Left lung (tissue), 10 donors: ENCODE results near the gene RHBDL1. TPM values are rescaled to one million over a fixed set of nuclear protein-coding genes. Genes with fewer than 3 reads are reported as not detected.

Experiments used
- ATAC-seq: fragments of 200-7000 bp; cut with Tn5 transposase; one replicate; pipeline ENCODE4 v1.9.1; 2020; ENCODE audit warnings: moderate library complexity
- DNase-seq, 4 donors: peaks; one replicate each; pipeline ENCODE4 v3.0.0-alpha.2; 2013 to 2020
- H3K27ac ChIP-seq, 2 donors: fragments of 200-600 bp; sonication (generic) in 1 of 2; one replicate each; pipeline versions ENCODE4 v1.5.0 to v1.8.0; 2020 to 2021
- H3K27me3 ChIP-seq, 2 donors: fragments of 200-600 bp; sonication (generic) in 1 of 2; one replicate each; pipeline versions ENCODE4 v1.5.0 to v1.8.0; 2020 to 2021
- H3K36me3 ChIP-seq, 2 donors: fragments of 200-600 bp; sonication (generic) in 1 of 2; one replicate each; pipeline versions ENCODE4 v1.5.0 to v1.8.0; 2020 to 2021
- H3K4me1 ChIP-seq, 2 donors: fragments of 200-600 bp; one replicate each; pipeline ENCODE4 v1.8.0; 2021
- H3K4me3 ChIP-seq, 2 donors: fragments of 200-600 bp; sonication (generic) in 1 of 2; one replicate each; pipeline versions ENCODE4 v1.5.0 to v1.8.0; 2020 to 2021; ENCODE audit warnings: mild to moderate bottlenecking in 1 of 2
- H3K9me3 ChIP-seq, 2 donors: fragments of 200-600 bp; sonication (generic) in 1 of 2; one replicate each; pipeline versions ENCODE4 v1.5.0 to v1.8.0; 2020 to 2021
- intact Hi-C, 2 donors: fragments of 100-400 bp; cut with DNase I; formaldehyde crosslinking; loops; one replicate each; pipeline versions ENCODE4 v1.11.2 to v1.14.2; 2022
- polyA plus RNA-seq, 6 donors: library from polyadenylated mRNA; unstranded; fragments of 120-200 nt; gene quantifications; one replicate each; pipeline ENCODE4 v1.2.1, GENCODE V29; 2013; ENCODE audit not compliant: insufficient read length in 6 of 6
- total RNA-seq, 2 donors: library from RNA; stranded (reverse); fragmentation: NEBNext Ultra II Directional; extraction: Animal tissue kit (Norgen Biotek cat#: 25700); gene quantifications; one replicate each; pipeline ENCODE4 v1.2.1, GENCODE V29; 2021
- TF ChIP-seq, protein P1 (sequence below), 2 donors: fragments of 200-600 bp; sonication (generic) in 1 of 2; IDR thresholded peaks; one replicate each; pipeline versions ENCODE4 v1.5.0 to v1.8.0; 2021; ENCODE audit warnings: antibody characterized with exemption in 2 of 2
- donor health status: DM: no; HTN: yes; CAD: no.
- donor health status: DM: no; HTN: no; CAD: no.

The RHBDL1 gene
- total and polyA plus RNA-seq, 8 donors = 0.45 to 4.3 (median 0.81) TPM

DNA sequence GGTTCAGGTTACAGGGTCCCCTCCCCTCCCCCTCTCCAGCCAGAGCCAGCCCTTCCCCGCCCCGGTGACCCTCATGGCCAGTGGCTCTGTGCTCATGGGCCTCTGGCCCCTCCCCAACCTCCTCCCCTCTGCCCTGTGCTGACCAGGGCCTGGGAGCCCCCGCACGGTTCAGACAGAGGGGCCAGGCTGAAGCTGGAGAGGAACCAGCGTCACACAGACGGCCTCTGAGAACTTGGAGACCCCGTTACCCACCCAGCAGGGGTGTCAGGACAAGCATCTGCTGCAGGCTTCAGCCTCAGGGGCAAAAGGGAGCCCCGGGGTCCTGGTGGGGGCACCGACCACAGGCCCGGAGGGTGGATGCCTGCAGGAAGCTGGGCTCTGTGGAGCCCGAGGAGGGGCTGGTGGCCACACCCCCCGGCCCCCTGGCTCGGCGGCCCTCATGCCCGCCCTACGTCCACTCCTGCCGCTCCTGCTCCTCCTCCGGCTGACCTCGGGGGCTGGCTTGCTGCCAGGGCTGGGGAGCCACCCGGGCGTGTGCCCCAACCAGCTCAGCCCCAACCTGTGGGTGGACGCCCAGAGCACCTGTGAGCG lies 44.6 kb upstream of the RHBDL1 start, which contains the start of gene WFIKKN1:
Gene WFIKKN1, plus strand, starts transcription at position 171 of the 591 bp plus-strand sequence. Its CDS starts 269 bp downstream, at position 440.
- peak; percentile 36 for ATAC-seq
- no peaks in the 10 kb centered on the region for H3K9me3 ChIP-seq
- H3K27me3 ChIP-seq = peaks cover 0 to 6% of the 10 kb centered on the region in 2 donors
- H3K36me3 ChIP-seq = peaks cover 0 to 57% of the 10 kb centered on the region in 2 donors
- TF ChIP-seq, protein P1, sequence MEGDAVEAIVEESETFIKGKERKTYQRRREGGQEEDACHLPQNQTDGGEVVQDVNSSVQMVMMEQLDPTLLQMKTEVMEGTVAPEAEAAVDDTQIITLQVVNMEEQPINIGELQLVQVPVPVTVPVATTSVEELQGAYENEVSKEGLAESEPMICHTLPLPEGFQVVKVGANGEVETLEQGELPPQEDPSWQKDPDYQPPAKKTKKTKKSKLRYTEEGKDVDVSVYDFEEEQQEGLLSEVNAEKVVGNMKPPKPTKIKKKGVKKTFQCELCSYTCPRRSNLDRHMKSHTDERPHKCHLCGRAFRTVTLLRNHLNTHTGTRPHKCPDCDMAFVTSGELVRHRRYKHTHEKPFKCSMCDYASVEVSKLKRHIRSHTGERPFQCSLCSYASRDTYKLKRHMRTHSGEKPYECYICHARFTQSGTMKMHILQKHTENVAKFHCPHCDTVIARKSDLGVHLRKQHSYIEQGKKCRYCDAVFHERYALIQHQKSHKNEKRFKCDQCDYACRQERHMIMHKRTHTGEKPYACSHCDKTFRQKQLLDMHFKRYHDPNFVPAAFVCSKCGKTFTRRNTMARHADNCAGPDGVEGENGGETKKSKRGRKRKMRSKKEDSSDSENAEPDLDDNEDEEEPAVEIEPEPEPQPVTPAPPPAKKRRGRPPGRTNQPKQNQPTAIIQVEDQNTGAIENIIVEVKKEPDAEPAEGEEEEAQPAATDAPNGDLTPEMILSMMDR (IDR thresholded peaks at IDR 0.05) = no peak
- peak within 1 kb of the TSS in 1 of 2 donors; percentile 58 for H3K27ac ChIP-seq
- H3K4me3 ChIP-seq = no peak within 1 kb of the TSS
- peaks cover 15 to 52% of the 10 kb centered on the region in 2 donors for H3K4me1 ChIP-seq
- peak in 2 of 4 donors; percentile 55 to 88 for DNase-seq
- intact Hi-C loops = no loop called here

DNA sequence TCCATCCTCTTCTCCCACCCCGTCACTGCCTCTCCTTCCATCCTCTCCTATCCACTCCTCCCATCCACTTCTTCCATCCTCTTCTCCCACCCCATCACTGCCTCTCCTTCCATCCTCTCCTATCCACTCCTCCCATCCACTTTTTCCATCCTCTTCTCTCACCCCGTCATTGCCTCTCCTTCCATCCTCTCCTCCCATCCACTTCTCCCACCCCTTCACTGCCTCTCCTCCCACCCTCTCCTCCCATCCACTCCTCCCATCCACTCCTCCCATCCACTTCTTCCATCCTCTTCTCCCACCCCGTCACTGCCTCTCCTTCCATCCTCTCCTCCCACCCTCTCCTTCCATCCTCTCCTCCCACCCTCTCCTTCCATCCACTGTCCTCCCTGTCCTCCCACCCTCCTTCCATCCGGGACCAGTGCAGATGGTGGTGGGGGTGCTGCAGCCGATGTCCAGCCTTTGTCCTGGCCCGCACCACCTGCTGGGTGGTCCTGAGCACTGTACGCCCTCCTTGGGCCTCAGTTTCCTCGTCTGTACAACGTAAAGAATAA lies 43.6 kb upstream of the RHBDL1 start:
- no peak overlapping the region for H3K4me3 ChIP-seq
- H3K9me3 ChIP-seq = no peaks in the 10 kb centered on the region
- no peak for ATAC-seq
- intact Hi-C loops = no loop called here
- no peak overlapping the region for H3K27ac ChIP-seq
- peaks cover 15 to 52% of the 10 kb centered on the region in 2 donors for H3K4me1 ChIP-seq
- H3K27me3 ChIP-seq = peaks cover 0 to 6% of the 10 kb centered on the region in 2 donors
- DNase-seq = no peak
- TF ChIP-seq, protein P1 (IDR thresholded peaks at IDR 0.05) = no peak
- peaks cover 0 to 47% of the 10 kb centered on the region in 2 donors for H3K36me3 ChIP-seq

DNA sequence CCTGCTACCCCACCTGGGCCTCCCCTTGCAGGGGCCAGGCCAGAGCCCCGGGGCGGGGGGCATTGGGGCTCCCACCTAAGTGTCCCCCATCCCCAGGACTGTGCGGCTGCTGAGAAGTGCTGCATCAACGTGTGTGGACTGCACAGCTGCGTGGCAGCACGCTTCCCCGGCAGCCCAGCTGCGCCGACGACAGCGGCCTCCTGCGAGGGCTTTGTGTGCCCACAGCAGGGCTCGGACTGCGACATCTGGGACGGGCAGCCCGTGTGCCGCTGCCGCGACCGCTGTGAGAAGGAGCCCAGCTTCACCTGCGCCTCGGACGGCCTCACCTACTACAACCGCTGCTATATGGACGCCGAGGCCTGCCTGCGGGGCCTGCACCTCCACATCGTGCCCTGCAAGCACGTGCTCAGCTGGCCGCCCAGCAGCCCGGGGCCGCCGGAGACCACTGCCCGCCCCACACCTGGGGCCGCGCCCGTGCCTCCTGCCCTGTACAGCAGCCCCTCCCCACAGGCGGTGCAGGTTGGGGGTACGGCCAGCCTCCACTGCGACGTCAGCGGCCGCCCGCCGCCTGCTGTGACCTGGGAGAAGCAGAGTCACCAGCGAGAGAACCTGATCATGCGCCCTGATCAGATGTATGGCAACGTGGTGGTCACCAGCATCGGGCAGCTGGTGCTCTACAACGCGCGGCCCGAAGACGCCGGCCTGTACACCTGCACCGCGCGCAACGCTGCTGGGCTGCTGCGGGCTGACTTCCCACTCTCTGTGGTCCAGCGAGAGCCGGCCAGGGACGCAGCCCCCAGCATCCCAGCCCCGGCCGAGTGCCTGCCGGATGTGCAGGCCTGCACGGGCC lies 42.8 kb upstream of the RHBDL1 start:
- Histone ChIP-seq H3K36me3 (peaks cover 0 to 39% of the 10 kb centered on the region in 2 donors), H3K9me3 (no peaks in the 10 kb centered on the region), H3K27me3 (peaks cover 0 to 6% of the 10 kb centered on the region in 2 donors), H3K4me1 (peaks cover 12 to 58% of the 10 kb centered on the region in 2 donors), H3K27ac (no peak overlapping the region), H3K4me3 (no peak overlapping the region)
- DNase-seq (no peak), ATAC-seq (no peak)
- TF ChIP-seq, protein P1 (IDR thresholded peaks at IDR 0.05) = no peak
- intact Hi-C loops = no loop called here

DNA sequence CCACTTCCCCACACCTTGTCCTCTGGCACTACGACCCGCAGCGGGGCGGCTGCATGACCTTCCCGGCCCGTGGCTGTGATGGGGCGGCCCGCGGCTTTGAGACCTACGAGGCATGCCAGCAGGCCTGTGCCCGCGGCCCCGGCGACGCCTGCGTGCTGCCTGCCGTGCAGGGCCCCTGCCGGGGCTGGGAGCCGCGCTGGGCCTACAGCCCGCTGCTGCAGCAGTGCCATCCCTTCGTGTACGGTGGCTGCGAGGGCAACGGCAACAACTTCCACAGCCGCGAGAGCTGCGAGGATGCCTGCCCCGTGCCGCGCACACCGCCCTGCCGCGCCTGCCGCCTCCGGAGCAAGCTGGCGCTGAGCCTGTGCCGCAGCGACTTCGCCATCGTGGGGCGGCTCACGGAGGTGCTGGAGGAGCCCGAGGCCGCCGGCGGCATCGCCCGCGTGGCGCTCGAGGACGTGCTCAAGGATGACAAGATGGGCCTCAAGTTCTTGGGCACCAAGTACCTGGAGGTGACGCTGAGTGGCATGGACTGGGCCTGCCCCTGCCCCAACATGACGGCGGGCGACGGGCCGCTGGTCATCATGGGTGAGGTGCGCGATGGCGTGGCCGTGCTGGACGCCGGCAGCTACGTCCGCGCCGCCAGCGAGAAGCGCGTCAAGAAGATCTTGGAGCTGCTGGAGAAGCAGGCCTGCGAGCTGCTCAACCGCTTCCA lies 42.0 kb upstream of the RHBDL1 start:
- peaks cover 12 to 56% of the 10 kb centered on the region in 2 donors for H3K4me1 ChIP-seq
- no peaks in the 10 kb centered on the region for H3K9me3 ChIP-seq
- H3K27me3 ChIP-seq = peaks cover 0 to 6% of the 10 kb centered on the region in 2 donors
- TF ChIP-seq, protein P1 (IDR thresholded peaks at IDR 0.05) = no peak
- peaks cover 0 to 31% of the 10 kb centered on the region in 2 donors for H3K36me3 ChIP-seq
- intact Hi-C loops = no loop called here
- no peak overlapping the region for H3K4me3 ChIP-seq
- DNase-seq (no peak), ATAC-seq (no peak)
- H3K27ac ChIP-seq = no peak overlapping the region
